ENCODE measurements around the gene DAB2IP.

DAB2IP gene

DNA sequence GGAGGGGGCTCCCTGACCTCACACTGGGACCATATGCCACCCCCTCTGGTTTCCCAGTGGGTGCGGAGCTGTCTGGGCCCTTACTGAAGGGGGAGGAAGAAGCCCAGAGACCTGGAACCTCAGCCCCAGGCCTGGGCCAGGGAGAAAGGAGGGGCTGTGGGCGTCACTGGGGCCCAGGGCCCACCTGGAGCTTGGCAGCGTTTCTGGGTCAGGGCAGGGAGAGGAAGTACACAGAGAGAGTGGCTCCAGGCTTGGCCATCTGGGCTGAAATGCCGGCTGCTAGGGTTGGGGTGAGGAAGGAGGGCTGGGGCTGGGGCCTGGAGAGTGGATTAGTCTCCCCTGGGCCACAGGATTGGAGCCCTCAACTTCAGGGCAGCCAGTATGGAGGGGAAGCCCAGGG lies 6.4 kb upstream of the DAB2IP start:
- no peak for DNase-seq (ENCODE audit: low read depth)

DNA sequence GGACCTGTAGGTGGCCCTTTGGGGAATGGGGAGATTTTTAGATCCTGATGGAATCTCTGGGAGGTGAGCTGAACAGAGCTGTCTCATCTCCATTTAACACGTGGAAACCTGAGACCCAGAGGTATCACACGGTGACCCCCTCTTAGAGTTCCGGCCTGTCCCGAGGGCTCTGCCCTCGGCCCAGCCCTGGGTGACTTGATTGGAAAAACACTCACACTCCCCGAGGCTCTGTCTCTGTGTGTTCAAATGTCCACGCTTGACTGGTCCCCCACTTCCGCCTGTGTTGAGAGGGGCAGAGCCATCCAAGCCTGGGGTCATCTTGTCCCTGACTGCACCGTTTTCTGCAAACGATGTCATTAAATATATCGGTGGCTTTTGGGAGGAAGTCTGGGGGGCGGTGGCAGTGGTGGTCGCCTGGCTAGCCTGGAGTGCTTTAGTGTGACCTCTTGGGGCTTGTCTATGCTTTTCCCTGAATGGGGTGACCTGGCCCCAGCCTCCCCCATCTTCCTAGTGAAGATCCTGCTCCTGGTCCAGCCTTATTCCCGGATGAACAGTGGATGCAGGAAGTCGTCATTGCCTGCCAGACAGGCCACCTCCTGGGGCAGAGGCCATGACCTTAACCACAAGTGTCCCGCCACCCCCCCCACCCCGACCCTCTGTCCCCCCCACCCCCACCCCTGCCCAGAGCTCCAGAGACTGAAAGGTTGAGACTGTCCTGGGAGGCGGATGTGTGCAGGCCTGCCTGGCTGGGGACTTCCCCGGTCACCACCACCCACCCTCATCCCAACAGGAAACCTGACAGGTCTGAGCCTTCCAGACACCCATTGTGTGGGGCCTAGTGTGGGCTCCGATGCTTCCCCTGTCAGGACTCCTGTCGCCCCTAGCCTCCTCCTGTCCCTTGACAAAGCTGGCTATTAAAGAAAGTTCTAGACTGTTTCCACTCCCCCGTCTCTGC lies 5.3 kb upstream of the DAB2IP start:
- DNase-seq (ENCODE audit: low read depth), result no peak

DNA sequence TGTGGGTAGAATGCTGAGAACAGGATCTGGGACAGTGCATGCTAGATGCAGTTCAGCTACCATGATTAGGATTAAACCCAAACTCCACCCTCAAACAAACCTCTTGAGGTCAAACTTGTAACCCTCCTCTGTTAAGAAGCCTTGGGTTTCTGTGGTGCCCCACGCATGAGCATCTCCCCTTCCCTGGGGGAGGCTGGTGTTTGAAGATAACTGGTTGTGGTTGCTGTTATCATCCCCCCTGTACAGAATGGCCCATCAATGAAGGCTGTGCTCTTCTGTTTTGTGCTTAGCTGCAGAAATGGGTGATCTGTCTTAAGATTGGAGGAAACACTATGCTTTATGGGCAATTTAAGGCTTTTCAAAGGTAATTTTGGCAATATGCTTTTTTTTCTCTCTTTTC lies 4.4 kb upstream of the DAB2IP start:
- no peak for DNase-seq (ENCODE audit: low read depth)

DNA sequence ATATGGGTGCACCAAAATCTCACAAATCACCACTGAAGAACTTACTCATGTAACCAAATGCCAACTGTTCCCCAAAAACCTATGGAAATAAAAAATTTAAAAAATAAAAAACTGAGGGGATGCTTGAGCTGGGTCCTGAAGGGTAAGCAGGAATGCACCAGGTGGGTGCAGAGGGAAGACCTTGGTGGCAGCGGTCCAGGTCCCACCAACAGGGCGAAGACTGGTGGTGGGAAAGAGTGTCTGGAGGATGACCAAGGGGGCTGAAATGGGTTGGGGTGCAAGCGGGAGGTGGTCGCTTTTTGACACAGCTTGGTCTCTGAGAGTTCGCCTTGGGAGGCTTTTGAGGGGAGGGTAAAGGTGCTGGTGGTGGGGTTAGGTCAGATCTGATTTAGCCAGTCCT lies 3.3 kb upstream of the DAB2IP start:
- no peak for DNase-seq (ENCODE audit: low read depth)

- no peak for DNase-seq (ENCODE audit: low read depth)
These were observed 2.6 kb upstream of the DAB2IP start for GRCh38 chr9:121648799-121649198.

DNA sequence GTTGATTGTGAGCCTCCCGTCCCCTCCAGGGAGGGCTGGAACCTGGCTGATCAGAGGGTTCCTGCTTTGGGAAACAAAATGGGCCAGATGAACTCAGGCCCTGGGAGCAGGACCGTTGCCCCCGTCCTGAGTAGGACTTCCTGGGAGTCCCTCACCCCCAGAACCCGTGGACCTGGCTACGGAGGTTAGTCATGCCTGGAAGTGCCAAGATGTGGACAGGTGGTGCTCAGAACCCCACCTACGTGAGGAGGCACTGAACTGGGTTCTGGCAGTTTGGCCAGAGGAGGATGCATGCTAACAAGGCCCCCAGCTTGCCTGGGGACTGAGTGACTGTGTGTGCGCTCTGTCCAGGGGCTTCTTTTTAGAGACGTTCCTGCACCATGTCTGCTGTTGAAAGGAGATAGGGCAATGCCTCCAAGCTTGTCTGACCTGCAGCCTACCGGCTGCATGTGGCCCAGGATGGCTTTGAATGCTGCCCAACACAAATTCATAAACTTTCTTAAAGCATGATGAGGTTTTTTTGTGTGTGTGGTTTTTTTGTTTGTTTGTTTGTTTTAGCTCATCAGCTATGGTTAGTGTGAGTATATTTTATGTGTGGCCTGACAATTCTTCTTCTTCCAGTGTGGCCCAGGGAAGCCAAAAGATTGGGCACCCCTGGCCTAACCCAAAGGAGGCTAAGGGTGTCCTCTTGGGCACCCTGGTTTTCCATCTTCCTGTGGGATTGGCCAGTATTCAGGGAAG lies 1.8 kb upstream of the DAB2IP start:
- DNase-seq (ENCODE audit: low read depth), result no peak

DNA sequence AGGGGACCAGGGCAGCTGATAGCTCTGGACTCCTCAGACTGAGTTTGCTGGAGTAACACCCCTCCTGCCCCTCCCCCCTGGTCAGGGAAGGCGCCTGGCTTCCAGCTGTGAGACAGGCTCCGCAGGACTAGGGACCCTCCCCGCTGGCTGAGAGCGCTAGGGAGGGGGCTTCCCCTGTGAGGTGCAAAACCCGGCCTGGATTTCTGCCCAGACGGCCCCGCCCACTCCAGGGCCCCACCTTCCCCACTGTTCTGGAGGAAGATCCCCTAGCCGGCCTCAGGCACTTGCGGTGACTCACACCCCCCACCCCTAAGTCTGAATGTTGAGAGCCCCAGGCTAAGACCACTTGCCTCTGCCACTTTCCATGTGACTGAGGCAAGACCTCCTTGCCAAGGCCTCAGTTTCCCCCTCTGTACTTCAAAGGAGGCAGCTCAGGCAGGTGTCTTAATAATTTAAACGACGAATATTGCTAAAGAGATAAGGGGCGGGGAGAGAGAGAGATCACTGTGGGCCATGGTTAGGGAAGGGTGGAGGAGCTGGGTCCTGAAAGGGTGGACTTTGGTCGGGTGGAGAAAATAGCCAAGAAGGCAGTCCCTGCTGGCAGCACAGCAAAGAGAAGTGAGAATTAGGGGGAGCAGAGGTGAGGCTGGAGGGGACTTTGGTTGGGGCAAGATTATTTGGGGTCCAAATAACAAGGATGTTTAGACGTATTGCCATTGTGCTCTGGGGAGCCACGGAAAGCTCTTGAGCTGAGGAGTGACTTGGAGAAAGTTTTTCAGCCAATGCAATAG lies 1.0 kb upstream of the DAB2IP start:
- DNase-seq (ENCODE audit: low read depth), result peak; percentile 41

- no peak for DNase-seq (ENCODE audit: low read depth)
These were observed 483 bp upstream of the DAB2IP start for GRCh38 chr9:121651008-121651294.

DNA sequence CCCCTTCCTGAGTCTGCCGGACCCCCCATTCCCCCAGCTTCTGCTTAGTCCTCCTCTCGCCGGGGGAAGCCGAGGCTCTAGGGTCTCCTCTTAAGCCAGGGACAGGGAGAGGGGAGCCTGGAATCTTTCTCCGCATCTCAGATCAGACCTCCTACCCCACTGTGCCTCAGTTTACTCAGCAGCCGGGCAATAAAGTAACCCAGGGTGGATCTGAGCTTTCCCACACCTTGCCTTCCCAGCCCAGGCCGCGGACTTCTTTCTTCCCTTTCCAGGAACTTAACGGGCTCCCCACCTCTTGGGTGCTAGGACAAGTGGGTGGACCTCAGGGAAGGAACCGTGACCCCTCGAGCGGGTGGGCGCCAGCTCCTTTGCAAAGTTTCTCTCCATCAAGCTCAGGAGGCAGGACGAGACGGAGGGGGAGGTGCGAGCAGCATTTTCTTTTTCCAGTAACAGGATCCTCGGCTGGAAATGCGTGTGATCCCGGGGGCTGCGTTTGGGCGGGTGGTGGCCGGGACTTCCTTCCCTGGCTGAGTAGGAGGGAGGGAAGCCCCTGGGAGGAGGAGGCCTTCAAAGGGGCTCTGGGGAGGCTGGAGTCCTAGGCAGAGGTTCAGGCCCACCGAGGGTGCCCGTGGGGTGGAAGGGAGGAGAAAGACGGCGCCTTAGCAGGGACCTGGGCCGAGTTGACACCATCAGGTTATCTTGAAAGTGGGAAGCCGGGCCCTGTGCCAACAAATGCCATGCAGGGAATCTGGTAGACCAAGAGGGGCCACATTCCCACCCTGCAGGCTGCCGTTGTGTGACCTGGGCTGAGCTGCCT lies 795 bp downstream of the DAB2IP start:
- no peak for DNase-seq (ENCODE audit: low read depth)

GRCh38 chr9:121652838-121653231 lies 1.4 kb downstream of the DAB2IP start:
- DNase-seq (ENCODE audit: low read depth), result no peak

- DNase-seq (ENCODE audit: low read depth), result no peak
These were observed 3.2 kb downstream of the DAB2IP start for GRCh38 chr9:121654499-121655140.

DNA sequence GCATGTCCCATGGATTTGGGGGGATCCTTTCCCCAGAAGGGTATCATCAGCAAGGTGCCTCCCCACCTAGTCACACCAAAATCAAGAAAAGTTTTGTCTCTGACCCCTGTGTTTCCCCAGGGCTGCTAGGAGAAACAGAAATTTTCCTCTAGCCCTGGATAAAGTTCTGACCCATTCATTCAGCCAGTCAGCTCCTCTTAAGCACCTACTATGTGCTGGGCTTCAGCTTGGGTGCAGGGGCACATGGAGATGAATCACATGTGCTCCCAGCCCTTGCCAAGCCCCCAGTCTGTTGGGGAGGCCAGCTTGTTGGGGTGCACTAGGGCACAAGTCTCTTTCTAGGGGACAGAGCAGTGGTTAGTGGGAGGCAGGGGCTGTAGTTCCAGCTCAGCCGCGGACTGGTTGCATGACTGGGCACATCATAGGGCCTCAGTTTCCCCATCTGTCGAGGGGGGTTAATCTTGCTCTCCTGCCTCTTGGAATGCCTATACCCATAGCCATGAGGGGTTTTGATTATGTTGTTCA lies 3.9 kb downstream of the DAB2IP start:
- DNase-seq (ENCODE audit: low read depth), result no peak

DNA sequence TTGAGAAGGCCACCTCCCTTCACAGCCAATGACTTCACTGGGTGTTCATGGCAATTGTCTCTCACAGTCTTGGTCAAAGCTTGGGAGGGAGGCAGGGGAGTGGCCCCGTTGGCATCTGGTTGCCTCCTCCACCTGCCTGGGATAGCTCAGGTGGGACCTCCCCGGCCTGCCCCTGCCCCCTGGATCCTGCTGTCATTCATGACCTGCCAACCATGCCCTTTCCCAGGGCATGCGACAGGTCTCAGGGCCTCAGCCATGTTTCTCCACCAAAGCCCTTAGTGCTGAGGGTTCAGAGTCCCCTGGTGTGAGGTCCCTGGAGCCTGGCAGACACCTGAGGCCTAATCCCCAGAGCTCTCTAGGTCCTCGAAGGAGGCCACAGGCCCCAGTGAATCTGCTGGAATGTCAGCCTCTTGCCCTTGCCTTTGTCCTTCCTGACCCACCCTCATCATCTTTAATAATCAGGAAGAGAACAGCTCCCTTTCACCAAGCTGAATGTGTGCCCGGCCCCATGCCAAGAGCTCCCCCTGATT lies 5.6 kb downstream of the DAB2IP start:
- DNase-seq (ENCODE audit: low read depth), result no peak

GRCh38 chr9:121658166-121658565 lies 6.7 kb downstream of the DAB2IP start:
- no peak for DNase-seq (ENCODE audit: low read depth)

DNA sequence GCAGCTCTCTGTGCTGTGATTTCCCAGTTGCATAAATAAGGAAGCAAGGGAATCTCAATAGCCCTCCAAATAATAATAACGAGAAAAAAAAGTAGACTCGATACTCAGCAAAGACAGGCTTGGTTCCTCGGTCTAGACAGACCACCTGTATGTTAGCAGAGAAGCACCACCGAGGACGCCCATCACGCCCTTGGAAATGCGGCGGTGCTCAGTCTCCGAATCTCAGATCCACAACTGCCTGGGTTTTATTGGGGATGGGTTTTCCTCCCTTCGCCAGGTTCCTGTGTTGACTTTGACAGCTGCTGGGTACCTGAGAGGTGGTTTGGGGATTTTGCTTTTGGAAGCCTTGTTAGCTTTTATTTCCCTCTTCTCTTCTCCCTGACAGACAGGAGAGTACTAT lies 7.2 kb downstream of the DAB2IP start:
- DNase-seq (ENCODE audit: low read depth), result no peak

DNA sequence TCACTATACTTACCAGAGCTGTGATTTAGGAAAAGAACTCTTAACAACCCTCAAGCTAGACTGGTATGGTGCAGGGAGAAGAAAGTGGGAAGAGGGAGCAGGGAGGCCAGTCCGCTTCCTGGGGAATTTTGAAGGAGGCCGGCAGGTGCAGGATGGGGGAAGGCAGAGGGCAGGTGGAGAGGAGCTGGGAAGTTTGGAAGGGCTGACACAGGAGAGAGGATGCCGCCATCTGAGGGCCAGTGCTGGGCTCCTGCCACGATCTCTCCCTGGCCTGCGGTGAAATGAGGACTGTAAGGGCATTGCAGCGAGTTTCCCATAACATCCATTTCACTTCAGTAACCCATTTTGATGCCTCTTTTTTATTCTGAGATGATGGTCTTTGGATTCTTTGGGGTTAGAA lies 8.9 kb downstream of the DAB2IP start:
- no peak for DNase-seq (ENCODE audit: low read depth)

GRCh38 chr9:121660876-121661275 lies 9.4 kb downstream of the DAB2IP start:
- DNase-seq (ENCODE audit: low read depth), result no peak

- no peak for DNase-seq (ENCODE audit: low read depth)
These were observed 9.9 kb downstream of the DAB2IP start for GRCh38 chr9:121661328-121661727.

DNA sequence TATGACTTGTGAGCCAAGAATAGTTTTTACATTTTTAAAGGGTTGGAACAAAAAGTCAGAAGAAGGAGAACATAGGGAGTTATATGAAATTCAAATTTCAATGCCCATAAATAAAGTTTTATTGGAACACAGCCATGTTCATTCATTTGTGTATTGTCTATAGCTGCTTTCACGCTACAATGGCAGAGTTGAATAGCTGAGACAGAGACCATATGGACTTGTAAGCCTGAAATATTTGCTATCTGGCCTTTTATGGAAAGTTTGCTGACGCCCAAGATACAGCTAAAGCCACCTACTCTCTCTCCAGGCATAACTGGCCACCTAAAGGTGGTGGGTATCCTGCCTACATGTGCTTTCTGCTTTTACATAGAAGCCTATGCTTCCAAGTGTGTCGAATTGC lies 10.9 kb downstream of the DAB2IP start:
- DNase-seq (ENCODE audit: low read depth), result no peak

- DNase-seq (ENCODE audit: low read depth), result no peak
These were observed 11.6 kb downstream of the DAB2IP start for GRCh38 chr9:121662891-121663580.

Measured in fibroblast of the conjunctiva (primary cell).